ENCODE measurements around the gene TUBGCP2.

Gene TUBGCP2

DNA sequence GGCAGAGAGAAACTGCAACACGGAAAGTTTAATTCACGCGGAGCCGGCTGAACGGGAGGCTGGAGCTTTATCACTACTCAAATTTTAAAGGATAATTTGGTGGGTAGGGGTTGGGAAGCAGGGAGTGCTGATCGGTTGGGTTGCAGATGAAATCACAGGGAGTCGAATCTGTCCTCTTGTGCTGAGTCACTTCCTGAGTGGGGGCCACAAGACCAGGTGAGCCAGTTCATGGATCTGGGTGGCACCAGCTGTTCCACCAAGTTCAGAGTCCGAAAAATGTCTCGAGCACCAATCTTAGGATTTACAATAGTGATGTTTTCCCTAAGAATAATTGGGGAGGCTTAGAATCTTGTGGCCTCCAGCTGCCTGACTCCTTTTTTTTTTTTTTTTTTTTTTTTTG lies 34.9 kb upstream of the TUBGCP2 start:
- no peak for DNase-seq (ENCODE audit: low read depth)

DNA sequence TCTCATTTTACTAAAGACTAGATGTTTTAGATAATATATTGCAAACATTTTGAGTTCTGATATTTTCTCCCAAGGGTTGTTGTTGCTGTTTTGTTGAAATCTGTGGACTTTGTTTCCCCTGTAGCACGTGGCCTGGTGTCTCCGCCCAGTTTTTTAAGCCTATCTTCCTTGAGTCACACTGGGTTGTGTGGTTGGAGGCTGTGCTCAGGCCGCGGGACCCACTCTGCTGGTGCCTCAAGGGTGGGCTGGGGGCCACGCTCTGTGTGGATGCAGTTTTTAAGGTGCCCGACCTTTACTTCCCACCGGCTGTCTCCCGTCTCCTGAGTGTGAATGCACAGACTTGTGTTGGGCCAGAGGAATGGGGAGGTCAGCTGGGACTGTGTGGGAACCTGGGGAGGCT lies 34.3 kb upstream of the TUBGCP2 start:
- no peak for DNase-seq (ENCODE audit: low read depth)

DNA sequence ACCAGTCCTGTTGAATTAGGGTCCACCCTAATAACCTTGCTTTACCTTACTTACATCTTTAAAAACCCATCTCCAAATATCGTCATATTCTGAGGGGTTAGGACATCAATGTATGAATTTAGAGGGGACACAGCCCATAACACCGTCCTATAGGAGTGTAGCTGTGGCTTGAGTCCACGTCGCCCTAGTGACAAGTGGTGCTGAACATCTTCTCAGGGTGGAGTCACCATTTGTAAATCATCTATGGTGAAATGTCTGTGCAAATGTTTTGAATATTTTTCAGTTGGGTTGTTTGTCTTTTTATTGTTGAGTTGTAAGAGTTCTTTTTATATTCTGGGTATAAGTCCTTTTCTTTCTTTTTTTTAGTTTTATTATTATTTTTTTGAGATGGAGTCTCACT lies 33.3 kb upstream of the TUBGCP2 start:
- DNase-seq (ENCODE audit: low read depth): no peak

DNA sequence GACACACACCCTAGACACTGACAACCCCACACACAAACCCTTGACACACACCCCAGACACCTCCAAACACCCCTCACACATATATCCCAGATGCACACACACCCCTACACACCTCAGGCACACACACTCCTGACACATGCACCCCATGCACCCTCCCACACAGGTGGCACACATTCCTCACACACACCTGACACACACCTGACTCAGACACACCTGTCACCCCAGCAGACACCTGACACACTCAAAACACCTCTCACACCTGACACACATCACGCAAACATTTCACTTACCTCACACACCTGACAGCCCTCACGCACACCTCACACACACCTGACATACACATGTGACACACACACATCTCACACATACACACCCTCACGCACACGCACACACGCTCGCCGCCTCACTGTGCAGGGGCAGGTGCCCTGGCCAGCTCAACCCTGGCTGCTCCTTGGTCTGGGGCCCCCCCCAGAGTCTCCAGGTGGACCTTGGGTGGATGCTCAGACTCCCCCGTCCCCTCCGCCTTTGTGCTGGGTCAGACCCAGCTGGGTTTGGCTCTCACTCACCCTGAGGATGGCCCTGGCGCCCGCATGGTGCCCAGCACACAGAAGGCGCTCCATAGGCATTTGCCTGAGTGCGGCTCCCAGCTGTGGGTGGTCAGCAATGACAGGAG lies 31.2 kb upstream of the TUBGCP2 start:
- DNase-seq (ENCODE audit: low read depth): no peak

DNA sequence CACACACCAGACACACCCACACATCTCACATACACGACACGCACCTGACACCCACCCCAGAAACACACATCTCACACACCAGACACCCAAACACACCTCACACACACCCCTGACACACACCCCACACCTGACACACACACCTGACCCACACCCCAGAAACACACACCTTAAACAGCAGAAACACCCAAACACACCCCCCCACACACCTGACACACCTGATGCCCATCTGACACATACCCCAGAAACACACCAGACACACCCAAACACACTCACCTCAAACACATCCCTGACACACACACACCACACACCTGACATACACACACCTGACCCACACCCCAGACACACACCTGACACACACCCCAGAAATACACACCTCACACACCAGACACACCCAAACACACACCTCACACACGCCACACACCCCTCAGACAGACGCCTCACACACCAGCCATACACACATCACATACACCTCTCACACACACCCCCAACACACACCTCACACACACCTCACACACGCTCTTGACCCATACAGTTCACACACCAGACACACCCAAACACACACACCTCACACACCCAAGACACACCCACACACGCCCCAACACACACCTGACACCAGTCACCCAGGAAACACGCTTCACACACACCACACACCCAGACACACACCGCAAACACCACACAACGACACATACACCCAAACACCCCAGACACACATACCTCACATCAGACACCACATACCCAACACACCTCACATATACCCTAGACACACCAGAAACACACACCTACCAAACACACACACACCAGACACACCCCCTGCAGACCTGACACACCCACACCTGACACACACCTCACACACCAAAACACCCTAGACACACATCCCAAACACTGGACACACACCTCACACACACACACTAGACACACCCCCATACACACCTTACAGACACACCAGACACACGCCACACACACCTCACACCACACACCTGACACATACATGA lies 29.7 kb upstream of the TUBGCP2 start:
- DNase-seq (ENCODE audit: low read depth): no peak

DNA sequence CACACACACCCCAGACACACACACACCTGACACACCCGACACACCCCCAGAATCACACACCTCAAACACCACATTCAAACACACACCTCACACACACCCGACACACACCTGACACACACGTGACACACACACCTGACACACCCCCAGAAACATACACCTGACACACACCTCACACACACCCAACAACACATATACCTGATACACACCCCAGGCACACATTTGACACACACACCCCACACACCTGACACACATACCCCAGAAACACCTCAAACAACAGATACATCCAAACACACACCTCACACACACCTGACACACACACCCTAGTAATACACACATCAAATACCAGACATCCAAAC lies 28.7 kb upstream of the TUBGCP2 start:
- no peak for DNase-seq (ENCODE audit: low read depth)

GRCh38 chr10:133336577-133337369 lies 28.1 kb upstream of the TUBGCP2 start, which contains the start of gene CALY:
CALY (minus strand) TSS chr10:133336896; CDS start chr10:133328989, 7,907 bp downstream.
- no peak for DNase-seq (ENCODE audit: low read depth)

DNA sequence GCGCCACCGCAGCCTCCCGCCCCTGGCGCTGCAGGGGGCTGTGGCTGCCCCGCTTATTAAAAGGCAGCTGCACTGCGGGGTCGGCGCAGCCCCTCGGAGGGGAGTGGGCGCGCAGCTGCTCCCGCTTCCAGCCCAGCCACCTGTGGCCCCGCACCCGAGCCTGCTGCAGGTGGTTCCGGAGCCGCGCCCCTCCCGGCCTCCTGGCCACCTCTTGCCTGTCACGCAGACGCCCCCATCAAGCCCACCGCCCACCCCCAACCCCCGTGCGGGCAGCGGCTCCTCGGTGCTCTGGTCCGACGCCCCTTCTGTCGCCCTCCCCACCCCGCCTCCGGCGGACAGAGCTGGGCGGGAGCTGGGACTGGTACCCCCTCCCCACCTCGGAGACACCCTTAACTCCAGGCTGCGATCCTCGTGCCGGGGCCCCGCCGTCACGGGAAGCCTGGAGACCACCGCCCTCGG lies 27.5 kb upstream of the TUBGCP2 start:
- DNase-seq (ENCODE audit: low read depth): no peak

DNA sequence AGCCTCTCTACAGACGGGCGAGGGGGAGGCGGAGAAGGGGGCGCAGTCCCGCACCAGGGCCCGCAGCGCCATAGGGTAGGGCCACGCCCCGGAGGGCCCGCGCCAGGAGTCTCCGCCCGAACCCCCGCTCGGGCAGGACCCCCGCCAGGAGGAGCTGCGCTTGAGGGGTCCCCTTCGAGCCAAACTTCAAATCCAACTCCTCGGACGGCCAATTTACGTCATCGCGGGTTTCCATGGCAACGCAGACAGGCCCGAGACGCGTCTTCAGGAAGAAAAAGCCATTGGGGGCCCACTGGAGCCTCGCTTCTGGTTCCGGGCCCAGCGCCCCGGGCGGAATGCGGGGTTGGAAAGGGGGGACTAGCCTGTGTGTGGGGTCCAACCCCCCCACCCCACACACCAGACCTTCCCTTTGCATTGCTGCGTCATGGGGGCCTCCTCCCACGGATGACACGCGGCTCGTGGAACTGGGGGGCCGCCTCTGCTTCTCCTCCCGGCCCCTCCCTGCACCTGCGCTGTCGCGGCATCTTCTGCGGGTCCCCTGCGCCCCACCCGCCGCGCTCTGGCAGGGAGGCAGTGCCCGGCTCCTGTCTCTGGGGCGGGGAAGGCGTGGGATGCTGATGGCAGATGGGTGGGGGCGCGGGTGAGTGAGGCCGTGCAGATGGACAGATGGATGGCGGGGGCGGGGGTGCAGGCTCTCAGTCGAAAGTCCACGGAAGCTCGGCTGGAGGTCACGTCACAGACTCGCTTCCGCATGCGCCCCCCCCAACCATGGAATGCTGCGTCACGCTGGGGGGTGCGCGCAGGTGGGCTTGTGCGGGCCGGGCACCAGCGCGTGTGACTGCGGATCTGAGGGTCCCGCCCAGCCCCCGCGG lies 26.8 kb upstream of the TUBGCP2 start:
- peak; percentile 26 for DNase-seq (ENCODE audit: low read depth)

DNA sequence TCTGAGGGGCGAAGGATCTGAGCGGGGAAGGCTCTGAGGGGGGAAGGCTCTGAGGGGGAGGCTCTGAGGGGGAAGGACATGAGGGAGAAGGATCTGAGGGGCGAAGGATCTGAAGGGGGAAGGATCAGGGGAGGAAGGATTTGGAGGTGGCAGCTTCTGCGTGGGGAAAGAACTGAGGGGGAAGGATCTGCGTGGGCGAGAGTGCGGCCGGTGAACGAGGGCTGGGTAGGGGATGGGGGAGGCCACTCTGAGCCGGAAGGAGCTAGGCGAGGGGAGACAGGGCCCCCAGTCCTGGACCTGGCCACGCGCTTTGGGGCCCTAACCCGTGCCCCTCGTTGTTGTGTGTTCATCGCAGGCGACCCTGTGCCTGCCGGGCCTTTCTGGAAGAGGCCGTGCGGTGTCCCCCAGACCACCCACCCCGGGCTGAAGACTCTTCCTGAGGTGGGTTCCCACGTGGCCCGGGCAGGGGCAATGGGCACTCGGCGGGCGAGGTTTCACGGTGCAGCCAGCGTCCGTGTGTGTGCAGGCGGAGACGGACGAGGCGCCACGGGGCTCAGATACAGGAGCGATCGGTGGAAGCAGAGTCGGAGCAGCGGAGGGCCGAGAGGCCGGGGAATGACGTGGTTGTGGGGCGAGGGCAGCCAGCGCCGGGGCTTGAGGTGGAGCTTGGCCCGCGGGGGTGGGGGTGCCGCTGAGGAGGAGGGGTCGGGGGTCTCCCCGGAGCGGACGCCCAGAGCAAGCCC lies 26.0 kb upstream of the TUBGCP2 start:
- no peak for DNase-seq (ENCODE audit: low read depth)

- no peak for DNase-seq (ENCODE audit: low read depth)
These were observed 24.4 kb upstream of the TUBGCP2 start for GRCh38 chr10:133332936-133333699.

DNA sequence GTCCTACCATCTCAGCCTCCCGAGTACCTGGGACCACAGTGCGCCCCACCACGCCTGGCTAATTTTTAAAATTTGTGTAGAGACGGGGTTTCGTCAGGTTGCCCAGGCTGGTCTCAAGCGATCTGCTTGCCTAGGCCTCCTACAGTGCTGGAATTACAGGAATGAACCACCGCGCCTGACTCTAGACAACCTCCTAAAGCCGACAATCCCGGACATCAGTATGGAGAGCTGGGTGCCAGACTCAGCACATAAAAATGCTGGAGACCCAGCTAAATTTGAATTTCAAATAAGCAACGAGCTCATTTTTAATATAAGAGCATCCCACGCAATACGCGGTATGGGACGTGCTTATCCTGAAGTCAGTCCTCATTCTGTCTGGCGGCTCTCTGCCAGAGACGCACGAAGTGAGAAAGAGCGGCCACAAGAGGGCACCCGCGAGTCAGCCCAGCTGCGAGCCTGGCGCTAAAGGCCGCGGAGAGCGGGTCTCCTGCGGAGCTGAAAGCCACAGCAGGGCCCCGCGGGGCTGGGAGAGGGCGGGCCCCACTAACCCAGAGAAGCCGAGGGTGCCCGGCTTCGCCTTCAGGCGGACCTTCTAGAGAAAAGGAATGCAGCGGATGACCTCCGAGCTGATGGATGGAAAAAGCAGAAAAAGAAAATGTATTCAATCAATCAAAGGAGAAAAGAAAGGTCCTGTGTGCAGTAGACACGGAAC lies 21.0 kb upstream of the TUBGCP2 start:
- DNase-seq (ENCODE audit: low read depth): peak; percentile 61

GRCh38 chr10:133328358-133329343 lies 20.0 kb upstream of the TUBGCP2 start:
- DNase-seq (ENCODE audit: low read depth): no peak

DNA sequence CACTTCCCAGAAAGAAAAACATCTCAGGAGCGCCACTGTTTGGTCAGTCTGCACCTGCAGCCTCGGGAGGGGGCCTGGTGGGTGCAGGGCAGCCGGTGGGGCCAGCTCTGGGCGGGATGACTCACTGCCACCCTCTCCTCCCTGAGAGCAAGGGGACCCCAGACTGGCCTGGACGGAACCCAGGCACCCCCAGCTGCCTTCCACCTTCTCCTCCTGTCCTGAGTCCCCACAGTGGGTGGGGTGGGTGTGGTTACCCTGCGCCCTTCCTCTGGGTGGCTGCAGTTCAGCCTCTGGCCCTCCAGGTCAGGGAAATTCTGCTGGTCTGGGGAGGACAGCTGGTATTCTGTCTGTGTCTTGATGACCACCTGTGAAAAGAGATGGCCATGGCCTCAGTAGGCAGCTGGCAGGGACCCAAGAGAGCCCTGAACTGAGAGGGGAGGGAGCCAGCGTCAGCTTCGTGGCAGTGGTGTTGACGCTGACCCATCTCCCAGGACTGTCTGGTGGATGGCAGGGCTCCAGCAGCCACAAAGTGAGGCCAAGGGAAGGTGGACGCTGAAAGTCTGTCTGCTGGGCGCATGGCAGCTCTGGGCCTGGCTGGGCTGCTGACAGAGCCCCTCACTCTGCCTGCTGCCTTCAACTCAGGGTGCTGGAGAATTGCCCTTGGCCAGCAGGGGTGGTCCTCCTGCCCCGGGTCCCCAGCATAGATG lies 19.1 kb upstream of the TUBGCP2 start:
- no peak for DNase-seq (ENCODE audit: low read depth)

- no peak for DNase-seq (ENCODE audit: low read depth)
These were observed 18.3 kb upstream of the TUBGCP2 start for GRCh38 chr10:133326745-133327650.

- DNase-seq (ENCODE audit: low read depth): no peak
These were observed 17.5 kb upstream of the TUBGCP2 start for GRCh38 chr10:133326223-133326551.

All from stromal cell of bone marrow (primary cell).